GM12878 (cell line): ENCODE data around the gene YBX3. TPM values are rescaled to one million over a fixed set of nuclear protein-coding genes. Genes with fewer than 3 reads are reported as not detected.

Experiments used
- BCL11A ChIP-seq: IDR thresholded peaks from 2 replicates; pipeline ENCODE4 v1.6.1; 2011; ENCODE audit warnings: low read depth, low read length
- BHLHE40 ChIP-seq, 2 experiments: fragments of 450-650 bp in 1 of 2; IDR thresholded peaks; 2 replicates each; pipeline ENCODE4 v1.6.1; 2011 to 2017; ENCODE audit warnings: low read depth in 2 of 2, borderline replicate concordance in 1 of 2, improper control_type of control experiment in 1 of 2, low read length in 1 of 2, mild to moderate bottlenecking in 1 of 2
- BMI1 ChIP-seq: fragments of 450-650 bp; IDR thresholded peaks from 2 replicates; pipeline ENCODE4 v1.6.1; 2016; ENCODE audit warnings: mild to moderate bottlenecking, moderate library complexity, borderline replicate concordance
- CREM ChIP-seq: IDR thresholded peaks from 2 replicates; pipeline ENCODE4 v1.6.1; 2014; ENCODE audit warnings: antibody characterized with exemption, low read depth
- CTCF ChIP-seq, 3 experiments: IDR thresholded peaks in 2 of 3; conservative IDR thresholded peaks in 1 of 3; 2 replicates each; pipeline ENCODE4 v1.5.1; 2011; ENCODE audit warnings: low read depth in 3 of 3, low read length in 3 of 3, mild to moderate bottlenecking in 3 of 3, control low read depth in 2 of 3, moderate library complexity in 2 of 3, inconsistent platforms in 1 of 3, mixed read lengths in 1 of 3; ENCODE audit not compliant: control insufficient read depth in 2 of 3, insufficient read depth in 1 of 3; ENCODE audit errors: extremely low read depth in 1 of 3
- DPF2 ChIP-seq: fragments of 450-650 bp; IDR thresholded peaks from 2 replicates; pipeline ENCODE4 v1.6.1; 2017; ENCODE audit warnings: mild to moderate bottlenecking
- E4F1 ChIP-seq: fragments of 450-650 bp; IDR thresholded peaks from 2 replicates; pipeline ENCODE4 v1.6.1; 2018; ENCODE audit warnings: borderline replicate concordance, mild to moderate bottlenecking; ENCODE audit not compliant: partially characterized antibody
- GABPA ChIP-seq: IDR thresholded peaks from 2 replicates; pipeline ENCODE4 v1.6.1; 2014; ENCODE audit warnings: antibody characterized with exemption, low read depth, mild to moderate bottlenecking, inconsistent platforms
- IKZF1 ChIP-seq: fragments of 450-650 bp; conservative IDR thresholded peaks from 2 replicates; pipeline ENCODE4 v1.6.1; 2017; ENCODE audit warnings: antibody characterized with exemption, mild to moderate bottlenecking
- KAT2A ChIP-seq: conservative IDR thresholded peaks from 2 replicates; pipeline ENCODE4 v1.6.1; 2011; ENCODE audit warnings: low read depth, low read length; ENCODE audit not compliant: control insufficient read depth
- NFXL1 ChIP-seq: fragments of 450-650 bp; IDR thresholded peaks from 2 replicates; pipeline ENCODE4 v1.6.1; 2017; ENCODE audit warnings: antibody characterized with exemption, mild to moderate bottlenecking, borderline replicate concordance
- POU2F2 ChIP-seq: IDR thresholded peaks from 3 replicates; pipeline ENCODE4 v1.6.1; 2011; ENCODE audit warnings: low read depth, mild to moderate bottlenecking, low read length, borderline replicate concordance
- RB1 ChIP-seq: fragments of 450-650 bp; formaldehyde crosslinking; IDR thresholded peaks from 2 replicates; pipeline ENCODE4 v1.6.1; 2017; ENCODE audit warnings: mild to moderate bottlenecking, borderline replicate concordance
- RUNX3 ChIP-seq: IDR thresholded peaks from 2 replicates; pipeline ENCODE4 v1.6.1; 2012; ENCODE audit warnings: low read length, inconsistent platforms
- SIX5 ChIP-seq: IDR thresholded peaks from 2 replicates; pipeline ENCODE4 v1.6.1; 2011; ENCODE audit warnings: mild to moderate bottlenecking, low read depth, low read length, moderate library complexity; ENCODE audit not compliant: severe bottlenecking
- SMAD1 ChIP-seq: fragments of 450-650 bp; IDR thresholded peaks from 2 replicates; pipeline ENCODE4 v1.6.1; 2018; ENCODE audit warnings: mild to moderate bottlenecking, low read depth; ENCODE audit not compliant: partially characterized antibody
- SMAD5 ChIP-seq: IDR thresholded peaks from 2 replicates; pipeline ENCODE4 v1.6.1; 2016; ENCODE audit warnings: antibody characterized with exemption, low read depth
- SP1 ChIP-seq: IDR thresholded peaks from one replicate; pipeline ENCODE4 v1.6.1; 2011; ENCODE audit warnings: low read depth, low read length
- SUPT20H ChIP-seq: IDR thresholded peaks from 2 replicates; pipeline ENCODE4 v1.6.1; 2011; ENCODE audit warnings: low read depth, mild to moderate bottlenecking, low read length, moderate library complexity, borderline replicate concordance; ENCODE audit not compliant: control insufficient read depth
- YY1 ChIP-seq: IDR thresholded peaks from 2 replicates; pipeline ENCODE4 v1.6.1; 2011; ENCODE audit warnings: low read depth, mild to moderate bottlenecking, low read length
- ZBED1 ChIP-seq: IDR thresholded peaks from 2 replicates; pipeline ENCODE4 v1.6.1; 2016; ENCODE audit warnings: borderline replicate concordance
- ZNF24 ChIP-seq: fragments of 450-650 bp; IDR thresholded peaks from 2 replicates; pipeline ENCODE4 v1.6.1; 2017; ENCODE audit warnings: antibody characterized with exemption, mild to moderate bottlenecking
- ZNF687 ChIP-seq: fragments of 450-650 bp; IDR thresholded peaks from 2 replicates; pipeline ENCODE4 v1.6.1; 2017; ENCODE audit warnings: mild to moderate bottlenecking, moderate library complexity
- polyA plus RNA-seq, 11 experiments: library from polyadenylated mRNA; depleted of rRNA in 4 of 11; unstranded in 6 of 11; stranded (reverse) in 5 of 11; fragments of >200 nt; fragmentation: Nextera tagmentation in 4 of 11; fragmentation: Illumina TruSeq in 1 of 11; extraction: Ambion mirVana in 4 of 11; extraction: Trizol in 1 of 11; gene quantifications; 1 replicate in 1 of 11; 2 replicates in 10 of 11; pipeline versions ENCODE4 v1.2.1 to v1.2.3, GENCODE V29; 2011 to 2016; ENCODE audit warnings: inconsistent platforms in 2 of 11, missing spikeins in 2 of 11, low read depth in 1 of 11
- total RNA-seq, 4 experiments: library from RNA; depleted of rRNA in 3 of 4; stranded (reverse); fragments of >200 nt in 3 of 4; fragmentation: Illumina TruSeq in 1 of 4; extraction: Trizol in 1 of 4; gene quantifications; 2 replicates each; pipeline versions ENCODE4 v1.2.1 to v1.2.3, GENCODE V29; 2013 to 2021

The YBX3 gene
- total and polyA plus RNA-seq, 10 of the 15 experiments (the other 5 are each of a cell fraction or from before 2014, with no cell fraction given): 25.9 to 221 (median 111) TPM

GRCh38 chr12:10721651-10722501 is 1.2 kb downstream of the YBX3 start (continued):
- TF ChIP-seq ZBED1 (no peak), YY1 (peak; percentile 75), CREM (peak; percentile 92), E4F1 (peak; percentile 24), SP1 (no peak), CTCF (IDR thresholded peaks at IDR 0.05 in 2 of 3, conservative IDR thresholded peaks at IDR 0.05 in 1 of 3; ENCODE audit: control insufficient read depth in 2 of 3, extremely low read depth in 1 of 3, insufficient read depth in 1 of 3, low read depth in 3 of 3, low read length in 3 of 3) (no peak), POU2F2 (0 out of 3 replicates have a peak, but pooled peaks have one; percentile 24), SUPT20H (no peak), ZNF24 (no peak), KAT2A (no peak), SMAD5 (no peak), GABPA (peak; percentile 71), RB1 (no peak), NFXL1 (no peak), BMI1 (peak; percentile 60; the same call in 1 of the 2 replicates), DPF2 (no peak), IKZF1 (peak; percentile 86), BCL11A (no peak), BHLHE40 (IDR thresholded peaks at IDR 0.05; ENCODE audit: borderline replicate concordance in 1 of 2, low read depth in 2 of 2, low read length in 1 of 2) (peak; percentile 68 to 85; a peak in 3 of 4 replicates), SMAD1 (peak; percentile 98), RUNX3 (peak; percentile 66), ZNF687 (0 out of 2 replicates have a peak, but pooled peaks have one; percentile 30), SIX5 (no peak)
